ENCODE data around the gene HP1BP3.

HP1BP3 gene

DNA sequence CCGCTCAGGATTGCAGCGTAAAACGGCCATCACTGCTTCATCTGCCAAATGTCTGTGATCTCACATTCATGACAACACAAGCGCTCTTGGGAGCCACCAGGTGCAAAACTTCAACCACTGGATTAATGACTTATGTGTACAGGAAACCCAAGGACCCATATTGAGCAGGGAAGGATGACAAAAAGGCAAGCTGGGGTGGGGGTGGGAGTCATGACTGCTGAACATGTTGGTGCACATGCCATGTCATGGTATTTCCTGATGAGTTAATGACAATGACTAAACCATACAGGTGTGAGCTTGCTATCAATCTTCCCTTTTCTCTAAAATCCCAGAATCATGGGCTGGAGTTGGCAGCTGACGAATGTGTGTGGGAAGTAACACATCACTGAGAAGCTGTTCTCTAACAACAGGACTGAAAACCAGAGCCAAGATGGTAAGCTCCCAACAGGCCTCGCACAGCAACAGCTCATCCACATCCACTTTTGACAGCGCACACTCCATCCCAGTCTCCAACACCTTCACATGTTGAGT is 51.5 kb downstream of the HP1BP3 start:
- ChIA-PET POLR2A (no interaction called here), CTCF (no interaction called here)
- TF ChIP-seq L3MBTL2 (conservative IDR thresholded peaks at IDR 0.05) (no peak), FOXM1 (IDR thresholded peaks at IDR 0.05; ENCODE audit: borderline replicate concordance) (no peak), SUZ12 (IDR thresholded peaks at IDR 0.05) (no peak), NFRKB (IDR thresholded peaks at IDR 0.05) (no peak), PKNOX1 (IDR thresholded peaks at IDR 0.05) (no peak), HDGF (IDR thresholded peaks at IDR 0.05; ENCODE audit: borderline replicate concordance) (no peak)
- DNase-seq (ENCODE audit: extremely low spot score) = no peak

- DNase-seq (ENCODE audit: extremely low spot score) = no peak
- ChIA-PET POLR2A (interaction anchor here (0.9 to 1.5 kb wide), 3 partner anchors 48 to 72 kb away, joined by 3 to 6 read pairs (median 3); partner anchors contain the start of genes DDOST and HP1BP3), CTCF (interaction anchor here (1.0 kb wide), 1 partner anchor 50 kb away, joined by 5 read pairs; no protein-coding TSS in a partner anchor)
- TF ChIP-seq NFRKB (IDR thresholded peaks at IDR 0.05) (no peak), L3MBTL2 (conservative IDR thresholded peaks at IDR 0.05) (no peak), SP1 (IDR thresholded peaks at IDR 0.05) (no peak), BHLHE40 (IDR thresholded peaks at IDR 0.05; ENCODE audit: borderline replicate concordance) (no peak), FOXA1 (IDR thresholded peaks at IDR 0.05) (no peak)
Observed at GRCh38 chr1:20733360-20733975, 53.6 kb downstream of the HP1BP3 start.

DNA sequence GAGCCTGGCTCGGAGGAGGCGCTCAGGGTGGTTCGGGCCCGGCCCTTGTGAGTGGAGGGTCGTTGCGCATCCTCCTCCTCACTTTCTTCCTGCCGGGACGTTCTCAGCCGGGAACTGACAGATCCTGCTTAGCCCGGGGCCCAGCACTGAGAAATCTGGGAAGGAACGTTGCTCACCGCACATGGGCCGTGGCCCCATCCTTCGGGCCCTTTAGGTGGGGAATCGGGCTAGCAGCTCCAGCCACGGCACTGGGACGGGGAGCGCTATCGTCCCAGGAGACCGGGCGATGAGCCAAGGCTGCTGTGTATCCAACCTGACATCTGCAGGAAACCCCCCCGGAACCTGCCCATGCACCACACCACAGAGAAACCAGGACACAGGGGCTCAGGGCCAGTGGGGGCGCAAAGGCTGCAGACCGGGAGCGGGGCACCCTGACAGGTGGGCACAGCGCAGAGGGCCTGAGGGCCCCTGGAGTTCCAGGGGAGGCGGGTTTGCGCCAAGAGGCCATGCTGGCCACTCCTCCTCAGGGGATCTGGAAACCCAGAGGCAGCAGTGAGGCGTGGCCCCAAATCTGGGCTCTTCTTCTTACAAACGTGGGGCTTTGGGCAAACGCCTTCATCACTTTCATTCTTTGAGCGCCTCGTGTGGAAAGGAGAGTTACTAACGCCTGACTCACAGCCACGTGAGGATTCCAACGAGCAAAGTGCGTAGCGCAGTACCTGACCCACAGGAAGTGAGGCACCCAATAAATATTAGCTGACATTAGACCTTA is 54.3 kb downstream of the HP1BP3 start, which contains the start of gene SH2D5:
TSS of gene SH2D5 (minus strand) at position 116 of the 772 bp plus-strand sequence. CDS start 4,659 bp downstream, outside the sequence.
- CTCF ChIA-PET = interaction anchor here (1.0 to 2.1 kb wide), 2 partner anchors 36 to 51 kb away, joined by 5 to 9 read pairs; no protein-coding TSS in a partner anchor
- DNase-seq (ENCODE audit: extremely low spot score) = peak; percentile 53
- POLR2A ChIA-PET = interaction anchor here (0.9 to 1.5 kb wide), 3 partner anchors 36 to 72 kb away, joined by 3 to 6 read pairs (median 3); partner anchors contain the start of gene DDOST
- TF ChIP-seq L3MBTL2 (conservative IDR thresholded peaks at IDR 0.05) (peak; percentile 41; the same call in 1 of the 2 replicates), FOXM1 (IDR thresholded peaks at IDR 0.05; ENCODE audit: borderline replicate concordance) (no peak)

GRCh38 chr1:20732071-20732587 is 55.0 kb downstream of the HP1BP3 start:
- TF ChIP-seq LEF1 (IDR thresholded peaks at IDR 0.05; ENCODE audit: borderline replicate concordance) = no peak
- TF ChIP-seq L3MBTL2 (conservative IDR thresholded peaks at IDR 0.05) = 0 out of 2 replicates have a peak, but pooled peaks have one; percentile 30
- no peak for TF ChIP-seq HDGF (IDR thresholded peaks at IDR 0.05; ENCODE audit: borderline replicate concordance)
- no peak for TF ChIP-seq CTBP1 (IDR thresholded peaks at IDR 0.05; ENCODE audit: borderline replicate concordance)
- TF ChIP-seq ZNF384 (IDR thresholded peaks at IDR 0.05) = no peak
- no peak for TF ChIP-seq TARDBP (IDR thresholded peaks at IDR 0.05)
- no peak for TF ChIP-seq BHLHE40 (IDR thresholded peaks at IDR 0.05; ENCODE audit: borderline replicate concordance)
- ChIA-PET POLR2A (interaction anchor here (1.0 kb wide), 1 partner anchor 35 kb away, joined by 3 read pairs; no protein-coding TSS in a partner anchor), CTCF (interaction anchor here (2.1 kb wide), 1 partner anchor 35 kb away, joined by 9 read pairs; no protein-coding TSS in a partner anchor)

DNA sequence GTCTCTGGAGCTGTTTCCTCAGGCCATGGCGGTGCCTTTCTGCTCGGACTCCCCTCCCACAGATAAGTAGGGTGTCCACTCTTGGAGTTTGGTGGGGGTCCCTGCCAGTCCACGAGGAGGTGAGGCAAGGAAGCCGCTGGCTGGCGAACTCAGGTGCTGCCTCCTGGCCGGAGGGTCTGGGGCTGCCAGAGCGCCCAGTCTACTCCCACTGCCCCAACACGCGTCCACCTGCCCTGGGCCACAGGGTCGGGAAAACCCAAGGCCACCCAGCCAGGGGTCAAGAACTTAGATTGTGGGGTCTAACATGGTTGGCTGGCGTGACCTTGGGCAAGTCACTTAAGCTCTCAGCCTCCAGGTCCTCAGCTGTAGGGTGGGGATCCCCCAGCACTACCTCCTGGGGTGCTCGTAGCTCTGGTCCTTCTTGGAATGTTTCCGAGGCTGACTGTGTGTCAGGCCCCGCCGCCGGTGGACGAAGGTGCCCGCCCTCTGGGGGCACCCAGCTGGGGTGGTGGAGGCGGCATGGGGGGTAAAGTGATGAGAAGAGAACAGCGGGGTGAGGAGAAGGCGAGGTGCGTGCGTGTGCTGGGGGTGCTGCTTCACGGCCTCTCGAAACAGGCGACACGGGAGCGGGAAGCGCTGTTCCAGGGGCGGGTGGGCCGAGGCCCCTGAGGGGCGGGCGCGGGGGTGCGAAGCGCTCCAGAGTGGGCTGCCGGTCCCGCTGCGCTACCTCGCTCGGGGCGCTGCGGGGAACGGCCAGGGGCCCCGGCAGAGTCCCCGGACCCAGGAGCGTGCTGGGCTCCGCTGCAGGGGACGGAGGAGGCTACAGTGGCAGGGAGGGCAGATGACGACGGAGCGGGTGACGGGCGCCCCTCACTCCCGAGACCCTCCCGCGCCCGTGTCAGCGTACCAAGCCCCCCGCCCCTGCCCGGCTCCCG is 55.8 kb downstream of the HP1BP3 start:
- ChIA-PET POLR2A (interaction anchor here (0.7 to 1.0 kb wide), 3 partner anchors 10 to 55 kb away, joined by 3 to 4 read pairs (median 3); no protein-coding TSS in a partner anchor), CTCF (interaction anchor here (2.1 kb wide), 1 partner anchor 34 kb away, joined by 9 read pairs; no protein-coding TSS in a partner anchor)
- DNase-seq (ENCODE audit: extremely low spot score) = peak; percentile 3
- TF ChIP-seq LEF1 (IDR thresholded peaks at IDR 0.05; ENCODE audit: borderline replicate concordance) (no peak), NFRKB (IDR thresholded peaks at IDR 0.05) (no peak), CTBP1 (IDR thresholded peaks at IDR 0.05; ENCODE audit: borderline replicate concordance) (no peak)

More at GRCh38 chr1:20732071-20732587, 55.0 kb downstream of the HP1BP3 start:
- DNase-seq (ENCODE audit: extremely low spot score) = peak; percentile 87

- peak; percentile 3 for DNase-seq (ENCODE audit: extremely low spot score)
- CTCF ChIA-PET = interaction anchor here (2.1 kb wide), 1 partner anchor 34 kb away, joined by 9 read pairs; no protein-coding TSS in a partner anchor
- POLR2A ChIA-PET = interaction anchor here (0.7 to 1.0 kb wide), 2 partner anchors 9 to 56 kb away, joined by 3 to 4 read pairs; no protein-coding TSS in a partner anchor
- no peak for TF ChIP-seq ELF4 (IDR thresholded peaks at IDR 0.05)
- no peak for TF ChIP-seq SUZ12 (IDR thresholded peaks at IDR 0.05)
- no peak for TF ChIP-seq L3MBTL2 (conservative IDR thresholded peaks at IDR 0.05)
- TF ChIP-seq ZNF384 (IDR thresholded peaks at IDR 0.05) = no peak
- no peak for TF ChIP-seq FOXA1 (IDR thresholded peaks at IDR 0.05)
- no peak for TF ChIP-seq FOXK2 (IDR thresholded peaks at IDR 0.05)
- no peak for TF ChIP-seq LEF1 (IDR thresholded peaks at IDR 0.05; ENCODE audit: borderline replicate concordance)
- no peak for TF ChIP-seq HDGF (IDR thresholded peaks at IDR 0.05; ENCODE audit: borderline replicate concordance)
- TF ChIP-seq NFRKB (IDR thresholded peaks at IDR 0.05) = no peak
Observed at GRCh38 chr1:20730690-20731056, 56.4 kb downstream of the HP1BP3 start.
